Activated naive CD8-positive, alpha-beta T cell treated with anti-CD3 and anti-CD28 coated beads for 36 hours (primary cell): Measurements from ENCODE around the gene PIK3AP1. TPM values are rescaled to one million over a fixed set of nuclear protein-coding genes. Genes with fewer than 3 reads are reported as not detected.
"Not testable (repeated sequence)": the region's sequence is repeated elsewhere in the genome, so short reads cannot be mapped to it uniquely, and the experiment has no call there.

Source experiments
- DNase-seq: peaks from one replicate; pipeline ENCODE4 v3.0.0; 2021
- H3K27ac Mint-ChIP-seq: one replicate; pipeline ENCODE4 v1.8.0; 2022; ENCODE audit warnings: mild to moderate bottlenecking, moderate library complexity, mixed read lengths
- H3K27me3 Mint-ChIP-seq: one replicate; pipeline ENCODE4 v1.8.0; 2022; ENCODE audit warnings: mild to moderate bottlenecking, mixed read lengths
- H3K36me3 Mint-ChIP-seq: one replicate; pipeline ENCODE4 v1.8.0; 2021; ENCODE audit warnings: mild to moderate bottlenecking, mixed read lengths
- H3K4me1 Mint-ChIP-seq: one replicate; pipeline ENCODE4 v1.8.0; 2021; ENCODE audit warnings: mixed read lengths
- H3K4me3 Mint-ChIP-seq: one replicate; pipeline ENCODE4 v1.8.0; 2022; ENCODE audit warnings: mild to moderate bottlenecking, moderate library complexity, mixed read lengths
- H3K9me3 Mint-ChIP-seq: one replicate; pipeline ENCODE4 v1.8.0; 2022; ENCODE audit warnings: mixed read lengths
- total RNA-seq, 2 experiments: library from RNA; stranded (reverse); gene quantifications; one replicate each; pipeline ENCODE4 v1.2.3, GENCODE V29; 2021

PIK3AP1 gene, protein sequence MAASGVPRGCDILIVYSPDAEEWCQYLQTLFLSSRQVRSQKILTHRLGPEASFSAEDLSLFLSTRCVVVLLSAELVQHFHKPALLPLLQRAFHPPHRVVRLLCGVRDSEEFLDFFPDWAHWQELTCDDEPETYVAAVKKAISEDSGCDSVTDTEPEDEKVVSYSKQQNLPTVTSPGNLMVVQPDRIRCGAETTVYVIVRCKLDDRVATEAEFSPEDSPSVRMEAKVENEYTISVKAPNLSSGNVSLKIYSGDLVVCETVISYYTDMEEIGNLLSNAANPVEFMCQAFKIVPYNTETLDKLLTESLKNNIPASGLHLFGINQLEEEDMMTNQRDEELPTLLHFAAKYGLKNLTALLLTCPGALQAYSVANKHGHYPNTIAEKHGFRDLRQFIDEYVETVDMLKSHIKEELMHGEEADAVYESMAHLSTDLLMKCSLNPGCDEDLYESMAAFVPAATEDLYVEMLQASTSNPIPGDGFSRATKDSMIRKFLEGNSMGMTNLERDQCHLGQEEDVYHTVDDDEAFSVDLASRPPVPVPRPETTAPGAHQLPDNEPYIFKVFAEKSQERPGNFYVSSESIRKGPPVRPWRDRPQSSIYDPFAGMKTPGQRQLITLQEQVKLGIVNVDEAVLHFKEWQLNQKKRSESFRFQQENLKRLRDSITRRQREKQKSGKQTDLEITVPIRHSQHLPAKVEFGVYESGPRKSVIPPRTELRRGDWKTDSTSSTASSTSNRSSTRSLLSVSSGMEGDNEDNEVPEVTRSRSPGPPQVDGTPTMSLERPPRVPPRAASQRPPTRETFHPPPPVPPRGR
- 1 to 10 TPM; 4.5 to 5.1 TPM for total RNA-seq

DNA sequence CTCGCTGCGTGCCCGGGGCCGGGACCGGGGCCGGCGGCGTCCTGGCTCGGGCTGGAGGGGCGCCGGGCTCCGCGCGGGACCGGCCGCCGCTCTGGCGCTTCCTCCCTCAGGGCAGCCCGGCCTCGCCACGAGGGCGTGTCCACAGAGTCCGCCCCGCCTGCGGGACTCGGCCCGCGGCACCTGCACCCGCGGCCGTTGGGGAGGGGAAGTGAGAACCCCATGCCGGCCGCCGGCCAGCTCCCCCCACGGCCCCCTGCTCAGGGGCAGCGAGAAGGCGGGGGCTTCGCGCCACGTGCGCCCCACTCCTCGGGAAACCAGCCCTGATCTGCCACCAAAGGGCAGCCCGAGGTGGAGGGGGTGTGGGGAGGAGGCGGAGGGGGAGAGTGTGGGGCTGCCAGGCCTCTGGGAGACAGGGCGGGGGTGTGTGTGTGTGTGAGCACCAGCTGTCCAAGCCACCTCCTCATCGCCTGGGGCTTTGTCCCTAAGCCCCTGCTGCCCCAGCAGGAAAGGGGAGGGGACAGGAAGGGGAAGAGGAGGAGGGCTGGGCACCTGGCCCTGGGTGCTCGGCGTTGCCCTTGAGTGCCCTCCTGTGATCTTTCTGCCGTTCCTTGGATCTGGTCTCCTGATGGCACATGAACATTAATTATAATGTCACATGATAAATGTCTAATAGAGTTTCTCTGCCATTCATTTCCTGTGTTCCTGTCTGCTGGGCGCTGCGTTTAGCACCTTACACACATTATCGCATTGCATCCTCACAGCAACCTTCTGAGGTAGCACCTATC, at the start of gene PIK3AP1:
Gene PIK3AP1 (minus strand): TSS at position 93 of the 785 bp plus-strand sequence. CDS start 120 bp downstream, outside the sequence.
- Mint-ChIP-seq H3K4me3 (peak within 1 kb of the TSS; percentile 95), H3K27ac (peak within 1 kb of the TSS; percentile 90)

DNA sequence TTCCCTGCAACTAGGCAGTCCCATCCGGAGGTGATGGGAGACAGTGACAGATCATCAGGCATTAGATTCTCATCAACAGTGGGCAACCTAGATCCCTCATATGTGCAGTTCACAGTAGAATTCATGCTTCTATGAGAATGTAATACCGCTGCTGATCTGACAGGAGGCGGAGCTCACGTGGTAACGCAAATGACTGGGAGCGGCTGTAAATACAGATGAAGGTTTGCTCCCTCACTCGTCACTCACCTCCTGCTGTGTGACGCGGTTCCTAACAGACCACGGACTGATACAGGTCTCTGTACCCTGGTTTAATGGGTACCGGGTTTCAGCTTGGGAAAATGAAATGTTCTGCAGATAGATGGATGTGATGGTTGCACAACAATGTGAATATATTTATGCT, 47.8 kb upstream of the PIK3AP1 start:
- Mint-ChIP-seq H3K4me1 (peaks cover 3% of the 10 kb centered on the region), H3K27ac (no peak overlapping the region), H3K27me3 (peaks cover 3% of the 10 kb centered on the region)

More for the DNA sequence above, at the start of gene PIK3AP1:
- H3K36me3 Mint-ChIP-seq = peaks cover 1% of the 10 kb centered on the region
- peak; percentile 63 for DNase-seq
- peaks cover 3% of the 10 kb centered on the region for H3K27me3 Mint-ChIP-seq
- no peaks in the 10 kb centered on the region for H3K9me3 Mint-ChIP-seq
- H3K4me1 Mint-ChIP-seq = peaks cover 17% of the 10 kb centered on the region

DNA sequence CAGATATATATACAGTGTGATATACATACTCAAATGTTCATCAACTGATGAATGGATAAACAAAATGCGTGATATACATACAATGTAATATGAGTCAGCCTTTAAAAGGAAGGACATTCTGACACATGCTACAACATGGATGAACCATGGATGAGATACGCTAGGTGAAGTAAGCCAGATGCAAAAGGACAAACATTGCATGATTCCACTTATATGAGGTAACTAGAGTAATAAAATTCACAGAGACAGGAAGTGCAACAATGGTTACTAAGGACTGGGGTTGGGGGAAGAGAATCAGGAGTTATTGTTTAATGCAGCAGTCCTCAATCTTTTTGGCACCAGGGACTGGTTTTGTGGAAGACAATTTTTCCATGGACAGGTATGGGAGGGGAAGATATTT, 47.3 kb upstream of the PIK3AP1 start:
- Mint-ChIP-seq H3K4me3 (no peak overlapping the region), H3K9me3 (peaks cover 5% of the 10 kb centered on the region), H3K27ac (no peak overlapping the region), H3K27me3 (peaks cover 3% of the 10 kb centered on the region), H3K4me1 (peaks cover 3% of the 10 kb centered on the region), H3K36me3 (no peaks in the 10 kb centered on the region)
- DNase-seq = no peak

More for the DNA sequence above, 47.8 kb upstream of the PIK3AP1 start:
- H3K9me3 Mint-ChIP-seq = peaks cover 6% of the 10 kb centered on the region
- H3K36me3 Mint-ChIP-seq = no peaks in the 10 kb centered on the region
- no peak overlapping the region for H3K4me3 Mint-ChIP-seq
- DNase-seq = no peak

DNA sequence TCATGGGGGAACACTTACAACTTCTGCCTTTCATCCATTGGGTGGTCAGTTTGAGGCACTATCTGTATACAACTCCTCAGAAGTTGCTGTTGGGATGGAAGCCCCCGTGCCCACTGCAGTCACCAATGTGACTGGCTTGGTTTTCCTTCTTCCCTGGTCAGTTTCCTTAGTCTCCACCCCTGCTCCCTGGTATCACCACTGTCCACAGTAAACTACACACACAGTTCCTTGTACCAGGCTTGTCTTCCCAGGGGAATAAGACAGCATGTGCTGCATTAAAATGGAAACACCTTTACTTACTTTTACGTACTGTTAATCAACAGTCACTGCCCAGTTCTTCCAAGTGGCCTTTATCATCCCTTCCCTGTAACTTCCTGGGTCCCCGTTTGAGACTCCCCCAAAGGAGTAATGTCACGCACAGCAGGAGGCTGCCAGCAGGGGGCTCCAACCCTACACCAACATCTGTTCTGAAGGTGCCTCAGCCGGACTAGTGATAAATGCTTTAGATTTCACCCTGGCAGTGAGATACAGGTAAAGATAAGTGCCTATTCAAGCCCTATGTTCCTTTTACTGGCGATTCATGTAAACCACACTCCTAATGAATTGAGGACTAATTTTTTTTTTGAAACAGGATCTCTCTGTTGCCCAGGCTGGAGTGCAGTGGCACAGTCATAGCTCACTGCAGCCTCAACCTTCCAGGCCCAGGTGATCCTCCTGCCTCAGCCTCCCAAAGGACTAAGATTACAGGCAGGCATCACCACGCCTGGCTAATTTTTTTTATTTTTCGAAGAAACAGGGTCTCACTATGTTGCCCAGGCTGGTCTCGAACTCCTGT, 45.3 kb upstream of the PIK3AP1 start:
- Mint-ChIP-seq H3K4me1 (peaks cover 3% of the 10 kb centered on the region), H3K4me3 (no peak overlapping the region), H3K36me3 (no peaks in the 10 kb centered on the region), H3K27me3 (no peaks in the 10 kb centered on the region), H3K27ac (no peak overlapping the region), H3K9me3 (no peaks in the 10 kb centered on the region)
- peak; percentile 67 for DNase-seq

DNA sequence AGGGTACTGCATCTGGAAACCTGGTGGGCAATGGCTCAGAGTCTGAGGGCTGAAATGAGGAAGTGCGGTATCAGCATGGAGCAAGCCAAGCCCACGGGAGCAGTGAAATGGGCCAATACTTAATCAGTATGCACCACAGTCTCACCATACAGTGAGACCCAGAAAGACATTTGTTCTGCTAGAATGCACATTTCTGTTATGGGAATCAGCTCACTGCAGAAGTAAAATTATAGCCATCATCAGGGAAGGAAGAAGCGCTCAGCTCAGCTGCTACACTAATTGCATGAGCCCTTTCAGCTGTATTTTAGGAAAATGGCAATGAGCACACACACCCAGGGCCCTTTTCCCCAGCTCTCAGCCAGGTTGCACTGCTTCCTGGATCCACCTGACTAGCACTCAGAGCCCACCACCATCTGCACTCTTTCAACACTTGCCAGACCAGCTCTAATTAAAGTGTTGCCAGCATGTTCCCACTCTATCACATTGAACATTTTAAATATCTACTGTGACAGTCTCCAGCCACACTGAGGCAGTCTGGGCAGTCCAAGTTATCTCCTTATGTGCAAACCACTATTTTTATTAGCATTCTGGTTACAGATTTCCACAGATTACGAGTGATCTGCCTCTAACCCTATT, 44.2 kb upstream of the PIK3AP1 start:
- Mint-ChIP-seq H3K9me3 (no peaks in the 10 kb centered on the region), H3K36me3 (no peaks in the 10 kb centered on the region), H3K4me1 (peaks cover 3% of the 10 kb centered on the region), H3K27ac (no peak overlapping the region), H3K27me3 (no peaks in the 10 kb centered on the region), H3K4me3 (no peak overlapping the region)
- DNase-seq = no peak

DNA sequence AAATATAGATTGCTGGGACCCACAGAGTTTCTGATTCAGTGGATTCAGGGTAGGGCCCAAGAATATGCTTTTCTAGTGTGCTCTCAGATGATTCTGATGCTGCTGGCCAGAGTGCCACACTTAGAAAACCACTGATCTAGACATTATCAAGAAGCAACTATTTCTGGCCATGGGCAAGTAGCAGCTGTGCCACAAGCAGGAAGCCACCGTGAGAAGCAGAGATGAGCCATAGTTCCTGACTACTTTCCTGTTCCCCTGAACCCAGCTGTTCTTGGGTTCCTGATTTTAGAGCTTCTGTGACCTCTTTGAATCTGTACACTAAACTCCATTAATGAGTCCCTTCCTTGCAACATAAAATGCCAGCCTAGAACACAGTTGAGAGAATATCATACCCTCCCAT, 38.1 kb upstream of the PIK3AP1 start:
- no peaks in the 10 kb centered on the region for H3K27me3 Mint-ChIP-seq
- H3K4me1 Mint-ChIP-seq = no peaks in the 10 kb centered on the region
- H3K36me3 Mint-ChIP-seq = no peaks in the 10 kb centered on the region
- no peaks in the 10 kb centered on the region for H3K9me3 Mint-ChIP-seq
- no peak for DNase-seq
- no peak overlapping the region for H3K4me3 Mint-ChIP-seq
- H3K27ac Mint-ChIP-seq = no peak overlapping the region

DNA sequence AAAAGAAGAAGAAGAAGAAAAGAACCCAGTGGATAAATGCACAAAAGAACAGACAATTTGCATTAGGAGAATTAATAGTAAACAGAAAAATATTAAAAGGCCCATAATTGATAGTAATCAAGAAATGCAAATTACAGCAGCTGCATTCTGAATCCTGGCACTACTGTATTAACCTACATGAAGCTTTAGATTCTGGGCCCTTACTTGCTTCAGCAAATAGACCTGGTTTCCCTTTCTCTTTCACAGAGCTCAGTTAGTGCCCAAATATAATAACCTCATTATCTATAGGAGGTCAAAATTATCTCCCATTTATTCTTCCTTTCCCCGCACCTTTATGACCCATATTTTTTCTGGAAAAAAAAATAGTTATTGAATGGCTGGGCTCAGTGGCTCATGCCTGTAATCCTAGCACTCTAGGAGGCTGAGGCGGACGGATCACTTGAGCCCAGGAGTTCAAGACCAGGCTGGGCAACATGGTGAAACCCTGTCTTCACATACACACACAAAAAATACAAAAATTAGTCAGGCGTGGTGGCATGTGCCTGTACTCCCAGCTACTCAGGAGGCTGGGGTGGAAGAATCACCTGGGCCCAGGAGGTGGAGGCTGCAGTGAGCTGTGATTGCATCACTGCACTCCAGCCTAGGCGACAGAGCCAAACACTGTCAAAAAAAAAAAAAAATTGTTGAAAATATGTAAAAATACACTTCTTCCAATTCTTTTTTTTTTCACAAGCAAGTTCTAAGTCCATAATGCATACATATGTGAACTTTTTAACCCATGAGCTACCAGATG, 36.0 kb upstream of the PIK3AP1 start:
- no peak overlapping the region for H3K4me3 Mint-ChIP-seq

DNA sequence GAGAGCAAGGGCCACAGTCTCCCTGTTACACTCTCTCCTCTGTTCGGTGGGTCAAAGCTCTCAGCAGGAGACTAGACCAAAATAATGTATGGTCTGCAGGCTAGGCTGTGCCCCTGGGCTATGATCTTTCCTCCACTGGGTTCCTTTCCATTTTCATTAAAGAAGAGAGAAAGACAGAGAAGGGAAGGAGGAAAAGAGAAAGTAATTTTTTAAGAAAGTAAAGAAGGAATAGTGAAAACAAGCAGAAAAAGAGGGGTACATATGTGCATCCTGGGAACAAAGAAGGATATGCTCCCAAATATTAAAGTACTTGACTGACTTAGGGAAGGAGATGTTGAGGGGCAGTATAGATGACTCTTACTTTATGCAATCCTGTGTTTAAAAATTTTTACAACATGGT, 33.6 kb upstream of the PIK3AP1 start:
- no peak for DNase-seq
- H3K4me1 Mint-ChIP-seq = no peaks in the 10 kb centered on the region
- H3K4me3 Mint-ChIP-seq = no peak overlapping the region
- H3K36me3 Mint-ChIP-seq = no peaks in the 10 kb centered on the region
- H3K9me3 Mint-ChIP-seq = no peaks in the 10 kb centered on the region
- no peak overlapping the region for H3K27ac Mint-ChIP-seq
- H3K27me3 Mint-ChIP-seq = no peaks in the 10 kb centered on the region

More for the DNA sequence above, 36.0 kb upstream of the PIK3AP1 start:
- Mint-ChIP-seq H3K4me1 (no peaks in the 10 kb centered on the region), H3K36me3 (no peaks in the 10 kb centered on the region), H3K27me3 (no peaks in the 10 kb centered on the region), H3K9me3 (no peaks in the 10 kb centered on the region), H3K27ac (peak overlapping the region; percentile 34)
- no peak for DNase-seq

DNA sequence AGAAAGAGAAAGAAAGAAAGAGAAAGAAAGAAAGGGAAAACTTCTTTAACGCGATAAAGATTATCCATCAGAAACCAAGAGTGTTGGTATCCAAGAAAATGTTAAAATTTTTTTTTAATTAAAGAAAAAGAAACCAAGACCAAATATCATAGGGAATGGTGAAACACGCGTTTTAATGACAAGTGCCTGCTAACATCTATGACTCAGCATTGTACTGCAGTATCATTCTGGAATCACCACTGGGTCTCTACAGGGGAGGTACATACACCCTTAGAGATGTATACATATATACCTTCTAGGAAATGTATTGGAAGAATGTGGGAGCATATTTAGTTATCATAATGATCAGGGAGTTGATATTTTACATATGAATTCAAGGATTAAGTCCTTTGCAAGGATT, 32.1 kb upstream of the PIK3AP1 start:
- H3K27ac Mint-ChIP-seq = no peak overlapping the region
- no peak overlapping the region for H3K4me3 Mint-ChIP-seq
- DNase-seq = no peak
- H3K36me3 Mint-ChIP-seq = no peaks in the 10 kb centered on the region
- H3K27me3 Mint-ChIP-seq = no peaks in the 10 kb centered on the region
- no peaks in the 10 kb centered on the region for H3K9me3 Mint-ChIP-seq
- peaks cover 10% of the 10 kb centered on the region for H3K4me1 Mint-ChIP-seq

DNA sequence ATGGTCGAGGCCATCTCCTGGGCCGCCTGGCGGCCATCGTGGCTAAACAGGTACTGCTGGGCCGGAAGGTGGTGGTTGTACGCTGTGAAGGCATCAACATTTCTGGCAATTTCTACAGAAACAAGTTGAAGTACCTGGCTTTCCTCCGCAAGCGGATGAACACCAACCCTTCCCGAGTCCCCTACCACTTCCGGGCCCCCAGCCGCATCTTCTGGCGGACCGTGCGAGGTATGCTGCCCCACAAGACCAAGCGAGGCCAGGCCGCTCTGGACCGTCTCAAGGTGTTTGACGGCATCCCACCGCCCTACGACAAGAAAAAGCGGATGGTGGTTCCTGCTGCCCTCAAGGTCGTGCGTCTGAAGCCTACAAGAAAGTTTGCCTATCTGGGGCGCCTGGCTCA, 30.0 kb upstream of the PIK3AP1 start:
- not testable (repeated sequence) for H3K27ac Mint-ChIP-seq, H3K4me3 Mint-ChIP-seq, H3K9me3 Mint-ChIP-seq, H3K27me3 Mint-ChIP-seq, H3K36me3 Mint-ChIP-seq, DNase-seq
- peaks cover 10% of the 10 kb centered on the region for H3K4me1 Mint-ChIP-seq

DNA sequence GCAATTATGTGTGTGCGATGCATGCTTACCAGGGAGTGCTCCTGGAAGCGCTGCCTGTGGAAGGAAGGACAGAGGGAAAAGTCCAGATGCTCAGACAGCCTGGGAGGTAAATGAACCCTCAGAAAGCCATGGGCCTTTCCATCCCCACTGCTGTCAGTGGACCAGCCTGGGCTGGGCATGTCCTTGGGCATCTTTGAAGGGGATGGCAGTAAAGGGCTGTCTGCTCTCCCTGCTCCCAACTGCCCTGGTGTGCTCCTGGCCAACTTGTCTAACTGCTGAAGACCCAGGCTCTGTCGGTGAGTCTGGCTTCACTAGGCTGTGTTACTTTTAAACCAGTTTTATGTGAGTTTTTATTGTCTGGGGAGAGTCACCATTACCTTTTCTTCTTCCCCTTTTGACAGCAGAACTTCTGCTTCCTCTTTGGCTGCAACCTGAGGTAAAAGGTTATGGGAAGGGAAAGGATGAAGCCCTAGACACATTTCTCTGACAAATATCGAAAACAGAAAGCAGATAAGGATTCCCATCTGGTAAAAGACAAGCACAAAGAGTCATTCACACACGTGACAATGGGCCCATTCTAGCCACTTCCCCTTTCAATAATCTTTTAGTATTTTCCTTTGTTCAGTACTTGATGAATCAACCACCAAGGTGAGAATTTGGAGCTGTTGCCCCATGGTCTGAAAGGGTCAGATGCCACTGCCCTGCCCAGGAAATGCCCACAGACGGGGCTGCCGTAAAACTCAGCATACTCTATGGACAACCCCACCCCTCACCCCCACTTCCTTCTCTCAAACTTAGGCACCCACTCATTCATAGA, 27.6 kb upstream of the PIK3AP1 start:
- H3K36me3 Mint-ChIP-seq = no peaks in the 10 kb centered on the region
- H3K4me3 Mint-ChIP-seq = peak overlapping the region; percentile 18
- peaks cover 4% of the 10 kb centered on the region for H3K27me3 Mint-ChIP-seq
- H3K9me3 Mint-ChIP-seq = no peaks in the 10 kb centered on the region
- peaks cover 10% of the 10 kb centered on the region for H3K4me1 Mint-ChIP-seq
- peak overlapping the region; percentile 73 for H3K27ac Mint-ChIP-seq
- no peak for DNase-seq

DNA sequence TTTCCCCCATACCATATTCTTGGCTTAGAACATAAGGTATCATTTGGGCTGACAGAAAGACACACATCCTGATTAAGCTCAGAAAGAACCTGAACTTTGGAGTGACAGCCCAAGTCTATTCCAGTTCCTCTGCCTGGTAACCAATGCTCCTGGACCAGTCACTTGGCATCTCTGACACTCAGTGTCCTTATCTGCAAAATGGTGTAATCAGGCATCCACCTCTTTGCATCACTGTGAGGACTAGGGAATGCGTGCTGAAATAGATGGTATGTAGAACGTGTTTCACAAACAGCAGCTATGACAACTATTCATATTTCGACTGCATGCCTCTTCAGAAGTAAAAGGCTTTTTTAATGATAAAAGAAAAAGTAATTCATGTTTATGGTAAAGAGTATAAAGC, 26.2 kb upstream of the PIK3AP1 start:
- peaks cover 10% of the 10 kb centered on the region for H3K4me1 Mint-ChIP-seq
- H3K27ac Mint-ChIP-seq = no peak overlapping the region
- no peaks in the 10 kb centered on the region for H3K36me3 Mint-ChIP-seq

DNA sequence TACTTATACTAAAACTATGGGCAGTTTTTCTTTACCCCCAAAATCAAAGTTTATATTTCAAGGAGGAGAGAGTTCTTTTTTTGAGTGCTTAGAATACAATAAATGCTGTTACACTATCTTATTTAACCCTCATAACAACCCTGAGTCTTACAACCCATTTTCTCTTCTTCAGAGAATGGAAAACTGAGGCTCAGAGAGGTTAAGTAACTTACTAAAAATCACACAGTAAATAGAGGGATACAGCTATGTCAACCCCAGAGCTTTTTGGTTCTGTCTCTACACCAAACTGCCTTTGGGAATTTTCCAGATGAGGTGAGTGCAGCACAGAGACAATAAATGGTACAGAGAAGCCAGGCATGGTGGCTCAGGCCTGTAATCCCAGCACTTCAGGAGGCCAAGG, 25.6 kb upstream of the PIK3AP1 start:
- no peaks in the 10 kb centered on the region for H3K9me3 Mint-ChIP-seq
- DNase-seq = no peak
- peaks cover 10% of the 10 kb centered on the region for H3K4me1 Mint-ChIP-seq
- peaks cover 16% of the 10 kb centered on the region for H3K27me3 Mint-ChIP-seq
- no peak overlapping the region for H3K27ac Mint-ChIP-seq
- no peak overlapping the region for H3K4me3 Mint-ChIP-seq
- no peaks in the 10 kb centered on the region for H3K36me3 Mint-ChIP-seq

More for the DNA sequence above, 26.2 kb upstream of the PIK3AP1 start:
- Mint-ChIP-seq H3K27me3 (peaks cover 10% of the 10 kb centered on the region), H3K9me3 (no peaks in the 10 kb centered on the region), H3K4me3 (no peak overlapping the region)
- DNase-seq = no peak
